Effector memory CD8-positive, alpha-beta T cell (primary cell): ENCODE results near the gene BTBD6.

Source experiments
- ATAC-seq: fragments of 150-1000 bp; cut with Tn5 transposase; replicated peaks from 2 replicates; pipeline ENCODE4 v1.10.0; 2021; ENCODE audit warnings: mild to moderate bottlenecking, moderate library complexity
- DNase-seq, 3 experiments: peaks; one replicate each; pipeline ENCODE4 v3.0.0; 2021
- H3K27ac Mint-ChIP-seq, 2 donors: one replicate each; pipeline ENCODE4 v1.8.0; 2022; ENCODE audit warnings: mild to moderate bottlenecking in 2 of 2, mixed read lengths in 2 of 2, moderate library complexity in 2 of 2
- H3K27me3 Mint-ChIP-seq, 2 donors: one replicate each; pipeline ENCODE4 v1.8.0; 2022; ENCODE audit warnings: mixed read lengths in 2 of 2
- H3K36me3 Mint-ChIP-seq: one replicate; pipeline ENCODE4 v1.8.0; 2022; ENCODE audit warnings: mild to moderate bottlenecking, moderate library complexity, mixed read lengths; ENCODE audit not compliant: insufficient read depth
- H3K4me1 Mint-ChIP-seq, 2 donors: one replicate each; pipeline ENCODE4 v1.8.0; 2022; ENCODE audit warnings: low read depth in 2 of 2, mixed read lengths in 2 of 2
- H3K4me3 Mint-ChIP-seq, 2 donors: one replicate each; pipeline ENCODE4 v1.8.0; 2022; ENCODE audit warnings: mild to moderate bottlenecking in 2 of 2, mixed read lengths in 2 of 2, moderate library complexity in 2 of 2
- H3K9me3 Mint-ChIP-seq, 2 donors: one replicate each; pipeline ENCODE4 v1.8.0; 2022; ENCODE audit warnings: mixed read lengths in 2 of 2

Gene BTBD6

GRCh38 chr14:105255021-105255507, 6.7 kb downstream of the BTBD6 start:
- Mint-ChIP-seq H3K9me3 (no peaks in the 10 kb centered on the region), H3K27me3 (no peaks in the 10 kb centered on the region), H3K4me1 (peaks cover 6 to 12% of the 10 kb centered on the region in 2 donors), H3K27ac (no peak overlapping the region), H3K4me3 (no peak overlapping the region), H3K36me3 (peaks cover 33% of the 10 kb centered on the region)
- ATAC-seq: no peak
- no peak for DNase-seq

- no peaks in the 10 kb centered on the region for H3K27me3 Mint-ChIP-seq
- ATAC-seq (no peak), DNase-seq (no peak)
- peaks cover 25% of the 10 kb centered on the region for H3K36me3 Mint-ChIP-seq
- H3K4me1 Mint-ChIP-seq: peaks cover 0 to 5% of the 10 kb centered on the region in 2 donors
- no peaks in the 10 kb centered on the region for H3K9me3 Mint-ChIP-seq
- peak overlapping the region in 1 of 2 donors; percentile 32 for H3K27ac Mint-ChIP-seq
- no peak overlapping the region for H3K4me3 Mint-ChIP-seq
Observed at GRCh38 chr14:105256292-105256960, 8.1 kb downstream of the BTBD6 start.

GRCh38 chr14:105257464-105257863, 9.1 kb downstream of the BTBD6 start:
- Mint-ChIP-seq H3K36me3 (peaks cover 32% of the 10 kb centered on the region), H3K27me3 (no peaks in the 10 kb centered on the region), H3K27ac (peak overlapping the region in 1 of 2 donors; percentile 32), H3K4me1 (peaks cover 0 to 5% of the 10 kb centered on the region in 2 donors), H3K4me3 (no peak overlapping the region), H3K9me3 (no peaks in the 10 kb centered on the region)
- ATAC-seq (no peak), DNase-seq (no peak)

GRCh38 chr14:105258846-105259245, 10.5 kb downstream of the BTBD6 start:
- no peak for ATAC-seq
- H3K27ac Mint-ChIP-seq: no peak overlapping the region
- H3K4me3 Mint-ChIP-seq: no peak overlapping the region
- no peaks in the 10 kb centered on the region for H3K9me3 Mint-ChIP-seq
- H3K4me1 Mint-ChIP-seq: peaks cover 0 to 4% of the 10 kb centered on the region in 2 donors
- no peaks in the 10 kb centered on the region for H3K27me3 Mint-ChIP-seq
- H3K36me3 Mint-ChIP-seq: peaks cover 31% of the 10 kb centered on the region
- no peak for DNase-seq

GRCh38 chr14:105260959-105261358, 12.6 kb downstream of the BTBD6 start:
- Mint-ChIP-seq H3K4me3 (no peak overlapping the region), H3K27ac (no peak overlapping the region), H3K4me1 (peaks cover 0 to 4% of the 10 kb centered on the region in 2 donors), H3K27me3 (no peaks in the 10 kb centered on the region), H3K9me3 (no peaks in the 10 kb centered on the region), H3K36me3 (peaks cover 36% of the 10 kb centered on the region)
- DNase-seq (no peak), ATAC-seq (no peak)

- DNase-seq: no peak
- H3K27ac Mint-ChIP-seq: no peak overlapping the region
- no peak for ATAC-seq
- no peaks in the 10 kb centered on the region for H3K9me3 Mint-ChIP-seq
- peaks cover 0 to 4% of the 10 kb centered on the region in 2 donors for H3K4me1 Mint-ChIP-seq
- no peak overlapping the region for H3K4me3 Mint-ChIP-seq
- H3K36me3 Mint-ChIP-seq: peaks cover 37% of the 10 kb centered on the region
- no peaks in the 10 kb centered on the region for H3K27me3 Mint-ChIP-seq
Observed at GRCh38 chr14:105261781-105262180, 13.4 kb downstream of the BTBD6 start.

- H3K36me3 Mint-ChIP-seq: peaks cover 43% of the 10 kb centered on the region
- H3K27ac Mint-ChIP-seq: no peak overlapping the region
- H3K27me3 Mint-ChIP-seq: no peaks in the 10 kb centered on the region
- H3K9me3 Mint-ChIP-seq: no peaks in the 10 kb centered on the region
- DNase-seq (no peak), ATAC-seq (no peak)
- peaks cover 0 to 4% of the 10 kb centered on the region in 2 donors for H3K4me1 Mint-ChIP-seq
- no peak overlapping the region for H3K4me3 Mint-ChIP-seq
Observed at GRCh38 chr14:105267820-105268548, 19.7 kb downstream of the BTBD6 start.

- no peak overlapping the region for H3K4me3 Mint-ChIP-seq
- H3K4me1 Mint-ChIP-seq: peaks cover 1 to 6% of the 10 kb centered on the region in 2 donors
- no peak overlapping the region for H3K27ac Mint-ChIP-seq
- DNase-seq: no peak
- no peak for ATAC-seq
- H3K9me3 Mint-ChIP-seq: no peaks in the 10 kb centered on the region
- H3K36me3 Mint-ChIP-seq: peaks cover 39% of the 10 kb centered on the region
- H3K27me3 Mint-ChIP-seq: no peaks in the 10 kb centered on the region
Observed at GRCh38 chr14:105268736-105269354, 20.5 kb downstream of the BTBD6 start.

- no peak overlapping the region for H3K4me3 Mint-ChIP-seq
- no peaks in the 10 kb centered on the region for H3K9me3 Mint-ChIP-seq
- peaks cover 7 to 9% of the 10 kb centered on the region in 2 donors for H3K4me1 Mint-ChIP-seq
- no peak for ATAC-seq
- no peaks in the 10 kb centered on the region for H3K27me3 Mint-ChIP-seq
- H3K36me3 Mint-ChIP-seq: peaks cover 40% of the 10 kb centered on the region
- DNase-seq: no peak
- H3K27ac Mint-ChIP-seq: no peak overlapping the region
Observed at GRCh38 chr14:105269405-105269804, 21.1 kb downstream of the BTBD6 start.

GRCh38 chr14:105271224-105271890, 23.0 kb downstream of the BTBD6 start:
- peaks cover 38% of the 10 kb centered on the region for H3K36me3 Mint-ChIP-seq
- H3K4me1 Mint-ChIP-seq: peaks cover 7 to 13% of the 10 kb centered on the region in 2 donors
- H3K4me3 Mint-ChIP-seq: no peak overlapping the region

GRCh38 chr14:105272623-105273022, 24.3 kb downstream of the BTBD6 start:
- ATAC-seq (no peak), DNase-seq (no peak)
- Mint-ChIP-seq H3K4me1 (peaks cover 7 to 13% of the 10 kb centered on the region in 2 donors), H3K27ac (no peak overlapping the region), H3K36me3 (peaks cover 35% of the 10 kb centered on the region), H3K4me3 (no peak overlapping the region), H3K27me3 (no peaks in the 10 kb centered on the region), H3K9me3 (no peaks in the 10 kb centered on the region)

More at GRCh38 chr14:105271224-105271890, 23.0 kb downstream of the BTBD6 start:
- ATAC-seq (no peak), DNase-seq (no peak)
- Mint-ChIP-seq H3K9me3 (no peaks in the 10 kb centered on the region), H3K27ac (no peak overlapping the region), H3K27me3 (no peaks in the 10 kb centered on the region)

- H3K4me1 Mint-ChIP-seq: peaks cover 7 to 13% of the 10 kb centered on the region in 2 donors
- no peak overlapping the region for H3K4me3 Mint-ChIP-seq
- H3K27ac Mint-ChIP-seq: no peak overlapping the region
- peaks cover 35% of the 10 kb centered on the region for H3K36me3 Mint-ChIP-seq
- H3K9me3 Mint-ChIP-seq: no peaks in the 10 kb centered on the region
- ATAC-seq (no peak), DNase-seq (no peak)
- no peaks in the 10 kb centered on the region for H3K27me3 Mint-ChIP-seq
Observed at GRCh38 chr14:105273062-105273461, 24.7 kb downstream of the BTBD6 start.

- Mint-ChIP-seq H3K36me3 (peaks cover 23% of the 10 kb centered on the region), H3K4me1 (peaks cover 12 to 14% of the 10 kb centered on the region in 2 donors), H3K9me3 (no peaks in the 10 kb centered on the region), H3K27ac (peak overlapping the region in 1 of 2 donors; percentile 49), H3K4me3 (no peak overlapping the region), H3K27me3 (no peaks in the 10 kb centered on the region)
- no peak for ATAC-seq
- DNase-seq: no peak
Observed at GRCh38 chr14:105274637-105275036, 26.3 kb downstream of the BTBD6 start.
